HUES64 (cell line): ENCODE measurements around the gene DYNLRB1.

Experiments used
- H3K27ac ChIP-seq: 2 replicates; pipeline ENCODE4 v1.7.0; 2013; ENCODE audit warnings: low read depth, low read length, inconsistent platforms
- H3K27me3 ChIP-seq: 2 replicates; pipeline ENCODE4 v1.6.1; 2013; ENCODE audit warnings: mild to moderate bottlenecking, low read length; ENCODE audit not compliant: insufficient read depth
- H3K36me3 ChIP-seq: 2 replicates; pipeline ENCODE4 v1.6.1; 2013; ENCODE audit warnings: mild to moderate bottlenecking, low read length; ENCODE audit not compliant: insufficient read depth
- H3K4me1 ChIP-seq: 2 replicates; pipeline ENCODE4 v1.6.1; 2013; ENCODE audit warnings: mild to moderate bottlenecking, low read length, moderate library complexity; ENCODE audit not compliant: insufficient read depth
- H3K4me3 ChIP-seq: 2 replicates; pipeline ENCODE4 v1.5.1; 2013; ENCODE audit warnings: mild to moderate bottlenecking, low read length, moderate library complexity
- H3K9ac ChIP-seq: 2 replicates; pipeline ENCODE4 v1.6.1; 2013; ENCODE audit warnings: mild to moderate bottlenecking, low read depth, low read length
- H3K9me3 ChIP-seq: 2 replicates; pipeline ENCODE4 v1.6.1; 2013; ENCODE audit warnings: low read depth, low read length; ENCODE audit not compliant: insufficient read depth
- WGBS: fragments of 150-250, 120-280 bp; methylation state at CpG from one replicate; pipeline ENCODE4 v1.1.7; 2013; ENCODE audit warnings: missing lambda C conversion rate; 5-methylcytosine and 5-hydroxymethylcytosine counted together

The DYNLRB1 gene

DNA sequence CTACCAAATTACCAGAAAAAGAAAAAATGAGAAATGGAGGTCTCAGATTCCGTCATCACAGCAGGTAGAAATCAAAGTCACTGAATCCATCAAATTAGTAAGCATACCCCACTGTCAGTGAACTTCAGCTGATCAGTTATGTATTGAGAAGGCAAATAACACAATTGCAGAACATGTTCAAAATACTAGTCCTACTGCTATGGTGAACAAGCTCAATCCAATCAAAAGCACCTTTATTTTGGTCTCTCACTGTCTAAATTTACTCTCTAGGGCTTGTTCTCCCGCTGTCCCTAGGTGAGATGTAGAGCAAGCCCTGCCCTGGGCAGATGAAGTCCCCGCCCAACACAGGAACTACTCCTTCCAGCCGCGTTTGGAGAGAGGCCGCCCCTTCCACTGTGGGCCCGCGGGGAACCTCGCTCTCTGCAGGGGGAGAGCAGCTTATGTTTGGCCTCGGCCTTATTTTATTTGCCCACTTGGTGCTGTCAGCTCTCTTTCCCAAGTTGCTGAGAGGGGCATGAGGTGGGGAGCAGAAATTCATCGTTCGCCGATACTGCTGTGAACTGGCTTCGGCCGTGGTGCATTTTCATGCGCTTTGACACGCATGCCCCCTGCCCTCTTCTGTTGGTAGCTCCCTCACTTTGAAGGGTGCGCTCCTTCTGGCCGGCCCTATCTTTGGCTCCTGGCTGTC lies 28.0 kb downstream of the DYNLRB1 start:
- Histone ChIP-seq H3K9me3 (no peaks in the 10 kb centered on the region), H3K36me3 (peaks cover 24% of the 10 kb centered on the region), H3K9ac (peak overlapping the region; percentile 42), H3K27ac (no peak overlapping the region), H3K27me3 (no peaks in the 10 kb centered on the region), H3K4me3 (peak overlapping the region; percentile 45), H3K4me1 (peaks cover 8% of the 10 kb centered on the region; the same call in 1 of the 2 replicates)
- 46% methylated on average over 19 of the region's 19 CpGs for WGBS

DNA sequence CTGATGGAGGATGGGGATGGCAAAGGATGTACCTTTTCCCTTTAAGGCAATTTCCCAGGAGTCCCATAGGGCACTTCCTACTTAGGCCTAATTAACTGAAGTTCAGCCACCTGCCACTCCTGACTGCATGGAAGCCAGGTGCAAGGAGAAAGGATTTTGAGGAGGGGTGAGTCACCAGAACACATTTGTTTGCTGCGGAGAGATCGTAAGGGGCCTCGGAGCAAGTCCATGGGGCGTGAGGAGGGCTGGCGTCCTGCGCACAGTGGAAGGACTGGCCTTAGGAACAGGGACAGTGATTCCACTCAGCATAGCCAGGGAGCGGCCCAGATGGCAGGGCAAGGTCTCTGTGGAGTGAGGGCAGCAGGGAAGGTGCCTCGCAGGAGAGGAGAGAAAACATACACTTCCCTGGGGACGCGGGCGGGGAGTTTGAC lies 30.5 kb downstream of the DYNLRB1 start:
- H3K4me1 ChIP-seq: peaks cover 11% of the 10 kb centered on the region
- peaks cover 3% of the 10 kb centered on the region; the same call in 1 of the 2 replicates for H3K36me3 ChIP-seq
- H3K4me3 ChIP-seq: no peak overlapping the region
- 92% methylated on average over 11 of the region's 11 CpGs for WGBS
- H3K9ac ChIP-seq: no peak overlapping the region
- no peak overlapping the region for H3K27ac ChIP-seq
- no peaks in the 10 kb centered on the region for H3K9me3 ChIP-seq
- no peaks in the 10 kb centered on the region for H3K27me3 ChIP-seq

DNA sequence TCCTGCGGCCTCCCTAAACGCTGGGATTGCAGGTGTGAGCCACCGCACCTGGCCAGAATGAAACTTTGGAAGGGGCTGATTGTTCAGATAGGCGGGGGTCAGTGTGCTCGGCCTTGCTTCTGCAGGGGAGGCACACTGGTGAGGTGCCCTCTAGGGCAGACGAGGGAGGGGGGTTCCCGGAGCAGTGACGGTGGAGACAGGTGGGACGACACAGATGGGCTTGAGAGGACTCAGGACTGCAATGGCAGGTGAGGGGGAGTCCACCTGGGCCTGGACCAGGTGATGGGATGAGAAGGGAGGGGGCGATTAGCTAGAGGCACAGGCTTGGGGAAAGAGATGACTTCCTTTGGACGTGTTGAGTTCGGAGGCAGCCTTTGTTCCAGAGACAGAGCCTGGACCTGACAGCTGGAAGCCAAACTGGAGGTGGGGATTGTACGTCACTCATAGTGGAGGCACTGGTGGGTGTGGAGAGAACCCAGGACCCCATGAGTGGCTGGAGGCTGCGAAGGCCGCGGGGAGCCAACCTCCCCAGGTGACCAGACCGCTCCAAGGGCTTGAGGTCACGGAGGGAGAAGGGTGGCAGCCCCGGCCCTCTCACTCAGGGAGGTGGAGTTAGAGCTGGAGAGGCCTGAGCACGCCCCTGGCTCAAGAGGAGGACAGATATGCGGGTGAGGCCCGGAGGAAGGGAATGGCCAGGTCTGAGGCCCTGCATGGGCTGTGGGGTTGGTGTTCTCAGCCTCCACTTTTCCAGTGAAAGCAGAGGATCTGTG lies 31.8 kb downstream of the DYNLRB1 start:
- Histone ChIP-seq H3K27me3 (no peaks in the 10 kb centered on the region), H3K4me1 (peaks cover 11% of the 10 kb centered on the region), H3K4me3 (no peak overlapping the region), H3K36me3 (no peaks in the 10 kb centered on the region), H3K27ac (no peak overlapping the region), H3K9ac (no peak overlapping the region), H3K9me3 (no peaks in the 10 kb centered on the region)
- 93% methylated on average over 22 of the region's 22 CpGs for WGBS

DNA sequence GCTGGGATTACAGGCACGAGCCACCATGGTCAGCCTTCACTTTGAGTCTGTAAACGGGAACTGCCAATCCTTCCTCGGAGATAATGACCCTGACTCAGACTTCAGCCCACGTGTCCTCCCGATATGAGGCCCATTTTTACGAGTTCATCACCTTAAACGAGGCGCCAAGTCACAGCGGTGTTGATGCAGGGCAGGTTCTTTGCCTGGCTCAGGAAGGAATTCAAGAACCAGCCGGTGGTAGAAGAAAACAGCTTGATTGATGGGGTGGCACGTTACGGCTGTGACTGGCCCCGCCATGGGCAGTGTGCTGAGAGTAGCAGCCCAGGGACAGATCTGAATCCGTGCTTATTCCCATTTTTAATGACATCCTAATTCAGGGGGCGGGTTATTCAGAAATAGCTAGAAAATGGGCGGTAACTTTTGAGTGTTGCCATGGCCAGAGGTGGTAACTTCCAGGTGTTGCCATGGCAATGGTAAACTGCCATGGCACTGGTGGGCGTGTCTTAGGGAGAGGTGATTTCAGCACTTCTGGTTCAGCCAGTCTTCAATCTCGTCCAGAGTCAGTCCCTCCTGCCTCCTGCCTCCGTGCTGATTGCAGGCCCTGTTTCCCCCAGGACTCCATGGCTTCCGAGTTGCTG lies 33.2 kb downstream of the DYNLRB1 start:
- H3K4me1 ChIP-seq: peaks cover 5% of the 10 kb centered on the region; the same call in 1 of the 2 replicates
- H3K4me3 ChIP-seq: no peak overlapping the region
- H3K36me3 ChIP-seq: no peaks in the 10 kb centered on the region
- H3K27ac ChIP-seq: no peak overlapping the region
- no peak overlapping the region for H3K9ac ChIP-seq
- no peaks in the 10 kb centered on the region for H3K27me3 ChIP-seq
- WGBS: 68% methylated on average over 20 of the region's 20 CpGs
- no peaks in the 10 kb centered on the region for H3K9me3 ChIP-seq

DNA sequence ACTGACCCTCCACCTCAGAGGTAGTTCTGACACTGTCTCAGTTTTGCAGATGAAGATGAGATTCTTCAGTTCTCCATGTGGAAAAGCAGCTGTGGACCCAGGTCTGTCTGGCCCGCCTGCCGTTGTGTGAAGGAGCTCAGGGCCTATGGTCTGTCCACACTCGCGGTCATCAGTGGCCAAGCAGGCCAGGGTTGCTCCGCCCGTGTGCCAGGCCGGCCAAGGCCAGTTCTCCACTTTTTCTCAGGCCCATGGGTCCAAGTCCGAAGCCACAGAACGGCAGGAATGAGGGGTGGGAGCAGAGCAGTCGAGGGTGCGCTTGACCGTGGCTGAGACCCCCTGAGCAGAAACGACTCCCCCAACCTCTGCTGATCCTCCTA lies 33.7 kb downstream of the DYNLRB1 start:
- Histone ChIP-seq H3K4me1 (peaks cover 2% of the 10 kb centered on the region; the same call in 1 of the 2 replicates), H3K9me3 (no peaks in the 10 kb centered on the region), H3K9ac (no peak overlapping the region), H3K27me3 (no peaks in the 10 kb centered on the region), H3K36me3 (no peaks in the 10 kb centered on the region), H3K4me3 (no peak overlapping the region), H3K27ac (no peak overlapping the region)
- 95% methylated on average over 13 of the region's 13 CpGs for WGBS

DNA sequence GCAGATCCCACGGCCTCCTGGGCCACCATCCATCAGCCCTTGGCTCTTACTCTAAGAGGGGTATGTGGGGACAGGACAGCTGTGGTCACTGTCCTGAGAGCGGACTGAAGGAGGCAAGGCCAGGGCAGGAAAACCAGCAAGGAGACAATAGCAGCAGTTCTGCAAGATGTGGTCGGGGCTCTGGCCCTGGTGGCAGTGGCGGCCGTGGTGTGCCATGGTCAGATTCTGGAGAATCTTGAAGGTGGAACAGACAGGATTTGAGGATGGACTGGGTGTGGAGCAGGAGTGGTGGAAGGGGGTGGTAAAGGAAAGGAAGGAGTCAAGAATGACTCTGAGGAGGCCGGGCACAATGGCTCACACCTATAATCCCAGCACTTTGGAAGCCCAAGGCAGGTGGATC lies 36.3 kb downstream of the DYNLRB1 start:
- no peaks in the 10 kb centered on the region for H3K9me3 ChIP-seq
- no peak overlapping the region for H3K9ac ChIP-seq
- H3K27me3 ChIP-seq: no peaks in the 10 kb centered on the region; the same call in 1 of the 2 replicates
- no peak overlapping the region for H3K4me3 ChIP-seq
- no peak overlapping the region for H3K27ac ChIP-seq
- H3K36me3 ChIP-seq: no peaks in the 10 kb centered on the region
- peaks cover 2% of the 10 kb centered on the region; the same call in 1 of the 2 replicates for H3K4me1 ChIP-seq
- WGBS: 96% methylated on average over 6 of the region's 6 CpGs

DNA sequence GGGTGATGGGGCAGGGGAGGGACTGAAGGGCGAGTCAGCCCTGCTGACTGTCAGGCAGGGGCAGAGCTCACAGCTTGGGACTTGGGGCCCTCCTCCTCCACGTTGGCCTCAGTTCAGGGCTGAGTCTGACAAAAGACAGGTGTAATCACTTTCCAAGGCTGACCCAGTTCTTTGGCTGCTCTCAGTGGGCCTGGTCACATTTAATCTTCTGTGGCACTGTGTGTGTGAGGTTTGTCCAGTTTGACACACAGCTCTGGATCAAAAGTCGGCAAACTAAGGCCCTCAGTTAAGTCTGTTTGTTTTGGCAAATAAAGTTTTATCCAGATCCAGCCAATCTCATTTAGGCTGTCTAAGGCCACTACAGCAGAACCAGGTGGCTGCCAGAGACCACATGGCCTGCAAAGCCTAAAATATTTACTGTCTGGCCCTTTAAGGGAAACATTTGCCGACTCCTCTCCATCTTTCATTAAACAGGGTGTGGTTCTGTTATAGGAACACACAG lies 37.2 kb downstream of the DYNLRB1 start:
- H3K36me3 ChIP-seq: no peaks in the 10 kb centered on the region
- no peak overlapping the region for H3K9ac ChIP-seq
- H3K27me3 ChIP-seq: no peaks in the 10 kb centered on the region; the same call in 1 of the 2 replicates
- peaks cover 2% of the 10 kb centered on the region; the same call in 1 of the 2 replicates for H3K4me1 ChIP-seq
- H3K4me3 ChIP-seq: no peak overlapping the region
- H3K27ac ChIP-seq: no peak overlapping the region
- 80% methylated on average over 4 of the region's 4 CpGs for WGBS
- no peaks in the 10 kb centered on the region for H3K9me3 ChIP-seq

DNA sequence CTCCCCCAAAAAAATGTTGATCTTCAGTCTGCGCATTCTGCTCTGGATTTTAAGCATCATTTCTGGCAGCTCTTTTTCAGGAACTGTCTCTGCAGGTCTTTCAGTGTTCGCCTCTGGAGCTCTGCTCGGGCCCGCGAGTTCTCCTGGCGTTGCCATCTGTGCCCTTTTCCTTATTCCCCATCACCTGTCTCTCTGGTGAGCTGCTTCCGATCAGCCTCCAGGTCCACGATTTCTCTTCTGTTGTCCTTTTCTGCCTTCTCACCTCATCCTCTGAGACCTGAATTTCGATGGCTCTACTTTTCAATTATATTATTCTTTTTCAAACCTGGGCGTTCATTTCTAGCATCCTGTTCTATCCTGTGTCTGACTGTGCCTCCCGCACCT lies 41.7 kb downstream of the DYNLRB1 start:
- 65% methylated on average over 11 of the region's 11 CpGs for WGBS
- Histone ChIP-seq H3K9me3 (no peaks in the 10 kb centered on the region), H3K36me3 (no peaks in the 10 kb centered on the region), H3K9ac (peak overlapping the region; percentile 55), H3K27me3 (no peaks in the 10 kb centered on the region; the same call in 1 of the 2 replicates), H3K27ac (no peak overlapping the region), H3K4me3 (peak overlapping the region; percentile 63), H3K4me1 (no peaks in the 10 kb centered on the region)

DNA sequence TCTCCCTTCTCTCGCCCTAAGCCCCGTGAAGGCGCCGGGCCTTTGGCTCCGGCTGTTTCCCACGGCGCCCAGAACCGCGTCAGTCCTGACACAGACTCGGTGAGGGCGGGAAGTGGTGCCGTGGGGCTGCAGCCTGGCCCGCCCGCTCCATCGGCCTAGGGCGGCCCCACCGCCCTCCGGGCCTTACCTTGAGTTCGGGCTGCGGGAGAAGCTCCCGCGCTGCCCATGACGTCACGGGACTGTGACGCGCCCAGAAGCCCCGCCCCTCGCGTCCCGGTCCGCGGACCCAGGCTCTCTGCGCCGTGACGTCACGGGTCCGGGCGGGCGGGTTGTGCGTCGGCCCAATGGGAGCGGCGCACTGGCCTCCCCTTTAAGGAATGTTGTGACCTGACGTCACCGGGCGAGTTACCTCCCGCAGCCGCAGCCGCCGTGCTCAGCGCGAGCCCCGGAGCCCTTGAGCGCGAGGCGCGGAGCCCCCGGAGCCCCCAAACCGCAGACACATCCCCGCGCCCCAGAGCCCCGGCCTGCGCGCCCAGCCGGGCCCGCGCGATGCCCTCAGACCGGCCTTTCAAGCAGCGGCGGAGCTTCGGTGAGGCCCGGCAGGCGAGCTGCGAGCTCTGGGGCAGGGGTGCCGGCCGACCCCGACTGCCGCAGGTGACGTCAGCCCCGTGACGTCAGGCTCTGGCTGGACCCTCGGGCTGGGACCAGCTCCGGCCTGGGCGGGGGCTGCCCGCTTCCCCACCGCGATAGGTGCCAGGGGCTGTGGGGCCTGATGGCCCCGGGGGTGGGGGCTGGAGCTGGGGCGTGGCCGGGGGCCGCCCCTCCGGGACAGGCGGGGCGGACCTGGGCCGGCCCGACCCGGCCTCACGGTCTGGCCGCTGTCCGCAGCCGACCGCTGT lies 42.3 kb downstream of the DYNLRB1 start, which contains the start of gene MAP1LC3A:
TSS of gene MAP1LC3A (plus strand) at position 399 of the 899 bp plus-strand sequence. CDS start at position 550, 151 bp downstream.
- H3K27ac ChIP-seq: peak within 1 kb of the TSS; percentile 72; the same call in 1 of the 2 replicates
- 2% methylated on average over 103 of the region's 103 CpGs for WGBS

More for the DNA sequence above, 42.3 kb downstream of the DYNLRB1 start, which contains the start of gene MAP1LC3A:
- Histone ChIP-seq H3K4me1 (no peaks in the 10 kb centered on the region), H3K9ac (peak within 1 kb of the TSS; percentile 61), H3K36me3 (no peaks in the 10 kb centered on the region), H3K9me3 (no peaks in the 10 kb centered on the region), H3K4me3 (peak within 1 kb of the TSS; percentile 63), H3K27me3 (no peaks in the 10 kb centered on the region; the same call in 1 of the 2 replicates)
